ENCODE measurements around the gene ITPKA. TPM values are rescaled to one million over a fixed set of nuclear protein-coding genes. Genes with fewer than 3 reads are reported as not detected.

Gene ITPKA
- total RNA-seq, 2 experiments from 2014 or later, result 0.35 TPM; not detected in 1

GRCh38 chr15:41520636-41521035 is 27.0 kb downstream of the ITPKA start:
- Mint-ChIP-seq H3K27ac (no peak overlapping the region), H3K4me3 (no peak overlapping the region), H3K36me3 (ENCODE audit: low read depth) (peaks cover 3% of the 10 kb centered on the region), H3K4me1 (no peaks in the 10 kb centered on the region), H3K27me3 (no peaks in the 10 kb centered on the region), H3K9me3 (no peaks in the 10 kb centered on the region)
- no peak for DNase-seq
- ChIA-PET CTCF (no interaction called here), POLR2A (no interaction called here)

- no peaks in the 10 kb centered on the region for H3K4me1 Mint-ChIP-seq
- POLR2A ChIA-PET, result no interaction called here
These were observed 27.9 kb downstream of the ITPKA start for GRCh38 chr15:41521614-41522013.

GRCh38 chr15:41523097-41523496 is 29.4 kb downstream of the ITPKA start:
- DNase-seq, result no peak
- Mint-ChIP-seq H3K27ac (no peak overlapping the region), H3K4me3 (no peak overlapping the region), H3K36me3 (ENCODE audit: low read depth) (peaks cover 8% of the 10 kb centered on the region), H3K4me1 (no peaks in the 10 kb centered on the region), H3K9me3 (no peaks in the 10 kb centered on the region), H3K27me3 (no peaks in the 10 kb centered on the region)
- ChIA-PET POLR2A (no interaction called here), CTCF (interaction anchor here (0.6 to 1.1 kb wide), 6 partner anchors 16 to 838 kb away, joined by 3 read pairs; partner anchors contain the start of gene MGA)

More at GRCh38 chr15:41521614-41522013, 27.9 kb downstream of the ITPKA start:
- DNase-seq, result no peak
- no peak overlapping the region for H3K4me3 Mint-ChIP-seq
- CTCF ChIA-PET, result interaction anchor here (0.8 kb wide), 1 partner anchor 14 kb away, joined by 3 read pairs; no protein-coding TSS in a partner anchor
- H3K27ac Mint-ChIP-seq, result no peak overlapping the region
- H3K9me3 Mint-ChIP-seq, result no peaks in the 10 kb centered on the region
- H3K36me3 Mint-ChIP-seq (ENCODE audit: low read depth), result peaks cover 8% of the 10 kb centered on the region
- H3K27me3 Mint-ChIP-seq, result no peaks in the 10 kb centered on the region

- Mint-ChIP-seq H3K9me3 (no peaks in the 10 kb centered on the region), H3K36me3 (ENCODE audit: low read depth) (peaks cover 25% of the 10 kb centered on the region), H3K27ac (no peak overlapping the region), H3K4me1 (no peaks in the 10 kb centered on the region), H3K27me3 (no peaks in the 10 kb centered on the region), H3K4me3 (no peak overlapping the region)
- CTCF ChIA-PET, result interaction anchor here (1.0 to 1.5 kb wide), 4 partner anchors 10 to 280 kb away, joined by 3 to 4 read pairs (median 4); partner anchors contain the start of gene LTK
- DNase-seq, result no peak
- POLR2A ChIA-PET, result no interaction called here
These were observed 36.8 kb downstream of the ITPKA start for GRCh38 chr15:41530363-41530956.

GRCh38 chr15:41535544-41535943 is 41.9 kb downstream of the ITPKA start:
- H3K36me3 Mint-ChIP-seq (ENCODE audit: low read depth), result peaks cover 13% of the 10 kb centered on the region
- H3K9me3 Mint-ChIP-seq, result no peaks in the 10 kb centered on the region
- H3K27me3 Mint-ChIP-seq, result no peaks in the 10 kb centered on the region
- H3K27ac Mint-ChIP-seq, result no peak overlapping the region
- POLR2A ChIA-PET, result no interaction called here
- no peak overlapping the region for H3K4me3 Mint-ChIP-seq
- CTCF ChIA-PET, result interaction anchor here (1.5 kb wide), 1 partner anchor 18 kb away, joined by 4 read pairs; no protein-coding TSS in a partner anchor
- peaks cover 14% of the 10 kb centered on the region for H3K4me1 Mint-ChIP-seq
- DNase-seq, result no peak

GRCh38 chr15:41536866-41537265 is 43.2 kb downstream of the ITPKA start:
- ChIA-PET CTCF (no interaction called here), POLR2A (no interaction called here)
- H3K27ac Mint-ChIP-seq, result no peak overlapping the region

GRCh38 chr15:41543521-41543870 is 49.8 kb downstream of the ITPKA start:
- no peaks in the 10 kb centered on the region for H3K9me3 Mint-ChIP-seq
- ChIA-PET POLR2A (no interaction called here), CTCF (interaction anchor here (1.4 to 1.8 kb wide), 2 partner anchors 14 to 20 kb away, joined by 3 to 7 read pairs; no protein-coding TSS in a partner anchor)
- no peaks in the 10 kb centered on the region for H3K27me3 Mint-ChIP-seq
- H3K4me1 Mint-ChIP-seq, result peaks cover 12% of the 10 kb centered on the region
- DNase-seq, result no peak
- peak overlapping the region; percentile 92 for H3K27ac Mint-ChIP-seq
- peak overlapping the region; percentile 95 for H3K4me3 Mint-ChIP-seq
- H3K36me3 Mint-ChIP-seq (ENCODE audit: low read depth), result peaks cover 3% of the 10 kb centered on the region

More at GRCh38 chr15:41536866-41537265, 43.2 kb downstream of the ITPKA start:
- Mint-ChIP-seq H3K4me3 (no peak overlapping the region), H3K27me3 (no peaks in the 10 kb centered on the region), H3K4me1 (peaks cover 14% of the 10 kb centered on the region), H3K36me3 (ENCODE audit: low read depth) (peaks cover 16% of the 10 kb centered on the region), H3K9me3 (no peaks in the 10 kb centered on the region)
- no peak for DNase-seq

GRCh38 chr15:41544650-41545015 is 51.0 kb downstream of the ITPKA start:
- Mint-ChIP-seq H3K4me3 (peak overlapping the region; percentile 95), H3K36me3 (ENCODE audit: low read depth) (peaks cover 3% of the 10 kb centered on the region), H3K9me3 (no peaks in the 10 kb centered on the region), H3K4me1 (peaks cover 12% of the 10 kb centered on the region), H3K27ac (no peak overlapping the region), H3K27me3 (no peaks in the 10 kb centered on the region)
- ChIA-PET CTCF (interaction anchor here (0.6 to 1.8 kb wide), 7 partner anchors 13 to 747 kb away, joined by 3 to 7 read pairs (median 3); no protein-coding TSS in a partner anchor), POLR2A (interaction anchor here (1.0 kb wide), 1 partner anchor 78 kb away, joined by 3 read pairs; no protein-coding TSS in a partner anchor)
- no peak for DNase-seq

- POLR2A ChIA-PET, result no interaction called here
These were observed 51.5 kb downstream of the ITPKA start for GRCh38 chr15:41545218-41545617.

GRCh38 chr15:41546851-41547786 is 53.4 kb downstream of the ITPKA start:
- H3K27ac Mint-ChIP-seq, result no peak overlapping the region
- no peaks in the 10 kb centered on the region for H3K9me3 Mint-ChIP-seq
- H3K4me3 Mint-ChIP-seq, result no peak overlapping the region
- H3K36me3 Mint-ChIP-seq (ENCODE audit: low read depth), result no peaks in the 10 kb centered on the region
- ChIA-PET CTCF (interaction anchor here (0.8 kb wide), 1 partner anchor 78 kb away, joined by 7 read pairs; no protein-coding TSS in a partner anchor), POLR2A (no interaction called here)
- H3K27me3 Mint-ChIP-seq, result no peaks in the 10 kb centered on the region
- peaks cover 12% of the 10 kb centered on the region for H3K4me1 Mint-ChIP-seq
- DNase-seq, result no peak

More at GRCh38 chr15:41545218-41545617, 51.5 kb downstream of the ITPKA start:
- Mint-ChIP-seq H3K4me1 (peaks cover 12% of the 10 kb centered on the region), H3K36me3 (ENCODE audit: low read depth) (peaks cover 3% of the 10 kb centered on the region), H3K27ac (peak overlapping the region; percentile 9), H3K9me3 (no peaks in the 10 kb centered on the region), H3K4me3 (peak overlapping the region; percentile 95), H3K27me3 (no peaks in the 10 kb centered on the region)
- CTCF ChIA-PET, result interaction anchor here (1.5 kb wide), 1 partner anchor 16 kb away, joined by 3 read pairs; no protein-coding TSS in a partner anchor
- no peak for DNase-seq

GRCh38 chr15:41550066-41550775 is 56.5 kb downstream of the ITPKA start:
- DNase-seq, result no peak
- CTCF ChIA-PET, result no interaction called here
- Mint-ChIP-seq H3K9me3 (no peaks in the 10 kb centered on the region), H3K36me3 (ENCODE audit: low read depth) (no peaks in the 10 kb centered on the region), H3K4me1 (peaks cover 11% of the 10 kb centered on the region), H3K4me3 (no peak overlapping the region), H3K27ac (no peak overlapping the region), H3K27me3 (no peaks in the 10 kb centered on the region)
- POLR2A ChIA-PET, result no interaction called here
